C4-2B (cell line): Measurements from ENCODE around the gene PLA2G4E.

ENCODE experiments used
- ZFX ChIP-seq: fragments of 450-650 bp; IDR thresholded peaks from 2 replicates; pipeline ENCODE4 v1.6.1; 2017
- TF ChIP-seq, protein P1 (sequence below): fragments of 450-650 bp; conservative IDR thresholded peaks from 2 replicates; pipeline ENCODE4 v1.5.1; 2017; ENCODE audit warnings: mild to moderate bottlenecking

DNA sequence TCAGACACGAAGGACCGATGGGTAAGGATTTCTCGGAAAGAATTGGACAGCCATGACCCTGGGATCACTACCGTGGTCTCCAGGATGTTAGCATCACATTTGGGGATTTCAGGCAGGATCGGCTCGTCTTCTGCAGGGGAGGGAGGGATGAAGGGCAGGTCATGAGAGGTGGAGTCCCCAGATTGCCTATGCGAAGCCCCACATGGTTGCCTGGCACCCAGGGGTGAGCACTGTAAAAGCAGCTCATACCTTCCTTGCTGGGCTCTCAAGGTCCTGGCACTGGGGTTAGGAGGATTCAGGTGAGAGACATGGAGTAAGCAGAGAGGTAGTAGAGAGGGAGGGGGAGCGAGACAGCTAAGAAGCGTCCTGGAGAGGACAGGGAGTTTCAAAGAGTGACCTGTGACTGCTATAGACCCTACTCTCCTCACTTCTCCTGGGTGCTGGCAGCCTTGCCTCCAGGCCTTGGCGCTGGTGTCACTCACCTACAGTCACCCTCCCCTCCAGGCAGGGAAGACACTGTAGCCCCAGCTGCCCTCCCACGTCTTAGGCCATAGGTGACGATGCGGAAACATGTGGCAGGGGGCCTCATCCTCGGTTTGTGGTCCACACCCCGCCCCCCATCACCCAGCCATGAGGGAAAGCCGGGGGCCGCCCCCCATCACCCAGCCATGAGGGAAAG, 33.5 kb downstream of the PLA2G4E start:
- TF ChIP-seq, protein P1, sequence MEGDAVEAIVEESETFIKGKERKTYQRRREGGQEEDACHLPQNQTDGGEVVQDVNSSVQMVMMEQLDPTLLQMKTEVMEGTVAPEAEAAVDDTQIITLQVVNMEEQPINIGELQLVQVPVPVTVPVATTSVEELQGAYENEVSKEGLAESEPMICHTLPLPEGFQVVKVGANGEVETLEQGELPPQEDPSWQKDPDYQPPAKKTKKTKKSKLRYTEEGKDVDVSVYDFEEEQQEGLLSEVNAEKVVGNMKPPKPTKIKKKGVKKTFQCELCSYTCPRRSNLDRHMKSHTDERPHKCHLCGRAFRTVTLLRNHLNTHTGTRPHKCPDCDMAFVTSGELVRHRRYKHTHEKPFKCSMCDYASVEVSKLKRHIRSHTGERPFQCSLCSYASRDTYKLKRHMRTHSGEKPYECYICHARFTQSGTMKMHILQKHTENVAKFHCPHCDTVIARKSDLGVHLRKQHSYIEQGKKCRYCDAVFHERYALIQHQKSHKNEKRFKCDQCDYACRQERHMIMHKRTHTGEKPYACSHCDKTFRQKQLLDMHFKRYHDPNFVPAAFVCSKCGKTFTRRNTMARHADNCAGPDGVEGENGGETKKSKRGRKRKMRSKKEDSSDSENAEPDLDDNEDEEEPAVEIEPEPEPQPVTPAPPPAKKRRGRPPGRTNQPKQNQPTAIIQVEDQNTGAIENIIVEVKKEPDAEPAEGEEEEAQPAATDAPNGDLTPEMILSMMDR = no peak
- TF ChIP-seq ZFX = no peak
